MCF 10A (cell line): ENCODE measurements around the gene CALHM4. TPM values are rescaled to one million over a fixed set of nuclear protein-coding genes. Genes with fewer than 3 reads are reported as not detected.

Experiments used
- BruUV-seq: library from RNA; stranded (reverse); fragments of 400-500 nt; replicated peaks from 2 replicates; lab custom pipeline; 2021; lab: Mats Ljungman, UMichigan
- CTCF ChIA-PET: fragments of 300-600 bp; sonication (Branson Sonifier 250); formaldehyde crosslinking; extraction: SDS; loops from one replicate; lab custom pipeline; 2021; ENCODE audit warnings: antibody characterized with exemption, inconsistent platforms; lab: Yijun Ruan, JAX
- POLR2A ChIA-PET: fragments of 300-600, 350-650 bp; sonication (Branson Sonifier 250); formaldehyde crosslinking; extraction: SDS; loops from one replicate; lab custom pipeline; 2020; ENCODE audit warnings: antibody characterized with exemption, inconsistent platforms; lab: Yijun Ruan, JAX
- DNase-seq: peaks from one replicate; pipeline ENCODE4 v3.0.0-alpha.2; 2018; ENCODE audit not compliant: unreplicated experiment
- H3K27ac Mint-ChIP-seq: one replicate; pipeline ENCODE4 v1.8.0; 2022; ENCODE audit warnings: mild to moderate bottlenecking, low read depth, mixed read lengths; ENCODE audit not compliant: unreplicated experiment
- H3K27me3 Mint-ChIP-seq: one replicate; pipeline ENCODE4 v1.8.0; 2022; ENCODE audit warnings: mixed read lengths; ENCODE audit not compliant: insufficient read depth, unreplicated experiment
- H3K36me3 Mint-ChIP-seq: one replicate; pipeline ENCODE4 v1.8.0; 2022; ENCODE audit warnings: mild to moderate bottlenecking, moderate library complexity, mixed read lengths; ENCODE audit not compliant: insufficient read depth, unreplicated experiment
- H3K4me1 Mint-ChIP-seq: one replicate; pipeline ENCODE4 v1.8.0; 2022; ENCODE audit warnings: mixed read lengths; ENCODE audit not compliant: insufficient read depth, unreplicated experiment
- H3K4me3 Mint-ChIP-seq: one replicate; pipeline ENCODE4 v1.8.0; 2022; ENCODE audit warnings: mild to moderate bottlenecking, moderate library complexity, mixed read lengths; ENCODE audit not compliant: unreplicated experiment
- H3K9me3 Mint-ChIP-seq: one replicate; pipeline ENCODE4 v1.8.0; 2022; ENCODE audit warnings: mixed read lengths; ENCODE audit not compliant: unreplicated experiment
- CTCF ChIP-seq: fragments of 200-600 bp; IDR thresholded peaks from one replicate; pipeline ENCODE4 v1.8.0; 2022; ENCODE audit warnings: antibody characterized with exemption, mild to moderate bottlenecking; ENCODE audit not compliant: unreplicated experiment
- intact Hi-C: fragments of 100-400 bp; cut with micrococcal nuclease; formaldehyde crosslinking; loops from 2 replicates; pipeline ENCODE4 v1.14.1; 2022
- total RNA-seq: library from RNA; stranded (reverse); gene quantifications from 2 replicates; pipeline ENCODE4 v1.2.3, GENCODE V29; 2022

Gene CALHM4
- total RNA-seq, 1 experiment from 2014 or later, result not detected

- BruUV-seq, result no TSS peak
- ChIA-PET CTCF (no interaction called here), POLR2A (no interaction called here)
- Mint-ChIP-seq H3K27ac (no peak overlapping the region), H3K4me3 (no peak overlapping the region), H3K4me1 (peaks cover 21% of the 10 kb centered on the region), H3K9me3 (no peaks in the 10 kb centered on the region), H3K36me3 (peaks cover 44% of the 10 kb centered on the region), H3K27me3 (no peaks in the 10 kb centered on the region)
- intact Hi-C loops, result loop anchor here (10.0 kb wide), 1 partner anchor 463 kb away; no protein-coding TSS in a partner anchor
- no peak for DNase-seq
- no peak for TF ChIP-seq CTCF
These were observed 23.9 kb downstream of the CALHM4 start for GRCh38 chr6:116577486-116577885.

- POLR2A ChIA-PET, result no interaction called here
- Mint-ChIP-seq H3K4me3 (no peak overlapping the region), H3K27me3 (no peaks in the 10 kb centered on the region), H3K4me1 (peaks cover 15% of the 10 kb centered on the region), H3K27ac (no peak overlapping the region), H3K36me3 (peaks cover 53% of the 10 kb centered on the region), H3K9me3 (no peaks in the 10 kb centered on the region)
- no TSS peak for BruUV-seq
- no peak for TF ChIP-seq CTCF
- CTCF ChIA-PET, result no interaction called here
- intact Hi-C loops, result loop anchor here (10.0 kb wide), 1 partner anchor 464 kb away; no protein-coding TSS in a partner anchor
- DNase-seq, result no peak
These were observed 24.8 kb downstream of the CALHM4 start for GRCh38 chr6:116578335-116578734.

DNA sequence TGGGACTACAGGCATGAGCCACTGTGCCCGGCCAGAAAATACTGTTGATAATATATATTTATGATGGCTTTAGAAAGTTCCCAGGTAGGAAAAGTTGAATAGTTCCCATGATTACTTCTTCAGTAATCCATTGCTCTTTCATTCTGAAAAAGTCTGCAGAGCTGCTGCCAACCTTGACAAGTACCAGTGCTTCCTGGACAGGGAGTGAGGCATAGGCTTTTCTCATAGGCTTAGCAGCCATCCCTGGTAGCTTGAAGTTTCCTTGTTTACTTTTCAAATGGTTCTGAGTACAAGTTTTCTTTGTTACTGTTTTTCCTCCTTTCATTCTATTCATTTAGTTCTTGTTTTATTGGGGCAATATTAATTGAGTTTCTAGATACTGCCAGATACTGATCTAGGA, 25.6 kb downstream of the CALHM4 start:
- no peak for TF ChIP-seq CTCF
- no TSS peak for BruUV-seq
- intact Hi-C loops, result loop anchor here (10.0 kb wide), 1 partner anchor 464 kb away; no protein-coding TSS in a partner anchor
- H3K27me3 Mint-ChIP-seq, result no peaks in the 10 kb centered on the region
- POLR2A ChIA-PET, result interaction anchor here (0.7 to 2.0 kb wide), 2 partner anchors 10 to 300 kb away, joined by 3 to 8 read pairs; partner anchors contain the start of gene TSPYL1
- H3K9me3 Mint-ChIP-seq, result no peaks in the 10 kb centered on the region
- H3K4me1 Mint-ChIP-seq, result peaks cover 12% of the 10 kb centered on the region
- no peak overlapping the region for H3K4me3 Mint-ChIP-seq
- no peak overlapping the region for H3K27ac Mint-ChIP-seq
- CTCF ChIA-PET, result interaction anchor here (0.6 kb wide), 1 partner anchor 18 kb away, joined by 3 read pairs; no protein-coding TSS in a partner anchor
- peaks cover 58% of the 10 kb centered on the region for H3K36me3 Mint-ChIP-seq
- no peak for DNase-seq

- BruUV-seq, result no TSS peak
- intact Hi-C loops, result no loop called here
- CTCF ChIA-PET, result interaction anchor here (1.0 kb wide), 2 partner anchors 8 to 292 kb away, joined by 3 read pairs; no protein-coding TSS in a partner anchor
- no peak for DNase-seq
- Mint-ChIP-seq H3K4me1 (peaks cover 6% of the 10 kb centered on the region), H3K27ac (no peak overlapping the region), H3K9me3 (no peaks in the 10 kb centered on the region), H3K36me3 (peaks cover 62% of the 10 kb centered on the region), H3K4me3 (no peak overlapping the region), H3K27me3 (no peaks in the 10 kb centered on the region)
- POLR2A ChIA-PET, result interaction anchor here (0.6 to 4.6 kb wide), 5 partner anchors 8 to 480 kb away, joined by 3 to 35 read pairs (median 4); partner anchors contain the start of genes NT5DC1, RSPH4A, RWDD1 and TSPYL1
- no peak for TF ChIP-seq CTCF
These were observed 26.6 kb downstream of the CALHM4 start for GRCh38 chr6:116580198-116580597.
